HEK293 (cell line): Measurements from ENCODE around the gene PEX14.

Experiments used
- ZNF274 ChIP-seq, 2 experiments: fragments of 200-500 bp in 1 of 2; fragments of 450-650 bp in 1 of 2; sonication (Bioruptor generic) in 1 of 2; formaldehyde crosslinking in 1 of 2; IDR thresholded peaks; 2 replicates each; pipeline versions ENCODE4 v1.5.1 to v1.6.1; 2014 to 2016; ENCODE audit warnings: borderline replicate concordance in 1 of 2, inconsistent platforms in 1 of 2, low read length in 1 of 2, missing biosample characterization in 1 of 2, missing genetic modification characterization in 1 of 2
- ZNF776 ChIP-seq: fragments of 450-650 bp; formaldehyde crosslinking; IDR thresholded peaks from 2 replicates; pipeline ENCODE4 v1.5.0; 2017; ENCODE audit warnings: missing biosample characterization, missing genetic modification characterization, borderline replicate concordance
- TF ChIP-seq, protein P1 (sequence below): fragments of 450-650 bp; formaldehyde crosslinking; IDR thresholded peaks from 2 replicates; pipeline ENCODE4 v1.5.1; 2016; ENCODE audit warnings: missing biosample characterization, missing genetic modification characterization

DNA sequence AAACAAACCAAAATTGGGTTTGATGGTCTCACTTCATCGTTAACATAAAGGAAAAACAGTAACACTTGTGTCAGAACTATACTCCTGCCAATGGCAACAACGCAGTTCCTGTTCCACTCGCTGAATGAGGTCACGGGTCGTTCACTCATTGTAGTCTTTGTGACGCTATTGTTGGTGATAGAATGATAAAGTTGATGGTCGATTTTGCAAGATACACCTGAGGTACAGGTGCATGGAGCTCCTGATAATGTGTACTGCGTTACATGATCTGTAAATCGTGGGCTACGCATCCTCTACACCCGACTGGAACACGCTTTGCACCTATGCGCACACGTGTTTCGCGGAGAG is 44.9 kb upstream of the PEX14 start:
- no peak for TF ChIP-seq ZNF274 (IDR thresholded peaks at IDR 0.05; ENCODE audit: low read length)
- no peak for TF ChIP-seq ZNF274 (tag by site-specific recombination; IDR thresholded peaks at IDR 0.05; ENCODE audit: borderline replicate concordance)
- TF ChIP-seq ZNF776 (tag by site-specific recombination): no peak
- TF ChIP-seq, protein P1, sequence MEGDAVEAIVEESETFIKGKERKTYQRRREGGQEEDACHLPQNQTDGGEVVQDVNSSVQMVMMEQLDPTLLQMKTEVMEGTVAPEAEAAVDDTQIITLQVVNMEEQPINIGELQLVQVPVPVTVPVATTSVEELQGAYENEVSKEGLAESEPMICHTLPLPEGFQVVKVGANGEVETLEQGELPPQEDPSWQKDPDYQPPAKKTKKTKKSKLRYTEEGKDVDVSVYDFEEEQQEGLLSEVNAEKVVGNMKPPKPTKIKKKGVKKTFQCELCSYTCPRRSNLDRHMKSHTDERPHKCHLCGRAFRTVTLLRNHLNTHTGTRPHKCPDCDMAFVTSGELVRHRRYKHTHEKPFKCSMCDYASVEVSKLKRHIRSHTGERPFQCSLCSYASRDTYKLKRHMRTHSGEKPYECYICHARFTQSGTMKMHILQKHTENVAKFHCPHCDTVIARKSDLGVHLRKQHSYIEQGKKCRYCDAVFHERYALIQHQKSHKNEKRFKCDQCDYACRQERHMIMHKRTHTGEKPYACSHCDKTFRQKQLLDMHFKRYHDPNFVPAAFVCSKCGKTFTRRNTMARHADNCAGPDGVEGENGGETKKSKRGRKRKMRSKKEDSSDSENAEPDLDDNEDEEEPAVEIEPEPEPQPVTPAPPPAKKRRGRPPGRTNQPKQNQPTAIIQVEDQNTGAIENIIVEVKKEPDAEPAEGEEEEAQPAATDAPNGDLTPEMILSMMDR (tag by site-specific recombination): no peak
